MCF 10A (cell line): ENCODE measurements around the gene POFUT1. TPM values are rescaled to one million over a fixed set of nuclear protein-coding genes. Genes with fewer than 3 reads are reported as not detected.

Source experiments
- BruUV-seq: library from RNA; stranded (reverse); fragments of 400-500 nt; replicated peaks from 2 replicates; lab custom pipeline; 2021; lab: Mats Ljungman, UMichigan
- CTCF ChIA-PET: fragments of 300-600 bp; sonication (Branson Sonifier 250); formaldehyde crosslinking; extraction: SDS; loops from one replicate; lab custom pipeline; 2021; ENCODE audit warnings: antibody characterized with exemption, inconsistent platforms; lab: Yijun Ruan, JAX
- POLR2A ChIA-PET: fragments of 300-600, 350-650 bp; sonication (Branson Sonifier 250); formaldehyde crosslinking; extraction: SDS; loops from one replicate; lab custom pipeline; 2020; ENCODE audit warnings: antibody characterized with exemption, inconsistent platforms; lab: Yijun Ruan, JAX
- DNase-seq: peaks from one replicate; pipeline ENCODE4 v3.0.0-alpha.2; 2018; ENCODE audit not compliant: unreplicated experiment
- H3K27ac Mint-ChIP-seq: one replicate; pipeline ENCODE4 v1.8.0; 2022; ENCODE audit warnings: mild to moderate bottlenecking, low read depth, mixed read lengths; ENCODE audit not compliant: unreplicated experiment
- H3K27me3 Mint-ChIP-seq: one replicate; pipeline ENCODE4 v1.8.0; 2022; ENCODE audit warnings: mixed read lengths; ENCODE audit not compliant: insufficient read depth, unreplicated experiment
- H3K36me3 Mint-ChIP-seq: one replicate; pipeline ENCODE4 v1.8.0; 2022; ENCODE audit warnings: mild to moderate bottlenecking, moderate library complexity, mixed read lengths; ENCODE audit not compliant: insufficient read depth, unreplicated experiment
- H3K4me1 Mint-ChIP-seq: one replicate; pipeline ENCODE4 v1.8.0; 2022; ENCODE audit warnings: mixed read lengths; ENCODE audit not compliant: insufficient read depth, unreplicated experiment
- H3K4me3 Mint-ChIP-seq: one replicate; pipeline ENCODE4 v1.8.0; 2022; ENCODE audit warnings: mild to moderate bottlenecking, moderate library complexity, mixed read lengths; ENCODE audit not compliant: unreplicated experiment
- H3K9me3 Mint-ChIP-seq: one replicate; pipeline ENCODE4 v1.8.0; 2022; ENCODE audit warnings: mixed read lengths; ENCODE audit not compliant: unreplicated experiment
- intact Hi-C: fragments of 100-400 bp; cut with micrococcal nuclease; formaldehyde crosslinking; loops from 2 replicates; pipeline ENCODE4 v1.14.1; 2022
- total RNA-seq: library from RNA; stranded (reverse); gene quantifications from 2 replicates; pipeline ENCODE4 v1.2.3, GENCODE V29; 2022
- TF ChIP-seq, protein P1 (sequence below): fragments of 200-600 bp; IDR thresholded peaks from one replicate; pipeline ENCODE4 v1.8.0; 2022; ENCODE audit warnings: antibody characterized with exemption, mild to moderate bottlenecking; ENCODE audit not compliant: unreplicated experiment

The POFUT1 gene
- total RNA-seq, 1 experiment from 2014 or later, result 43.9 TPM

DNA sequence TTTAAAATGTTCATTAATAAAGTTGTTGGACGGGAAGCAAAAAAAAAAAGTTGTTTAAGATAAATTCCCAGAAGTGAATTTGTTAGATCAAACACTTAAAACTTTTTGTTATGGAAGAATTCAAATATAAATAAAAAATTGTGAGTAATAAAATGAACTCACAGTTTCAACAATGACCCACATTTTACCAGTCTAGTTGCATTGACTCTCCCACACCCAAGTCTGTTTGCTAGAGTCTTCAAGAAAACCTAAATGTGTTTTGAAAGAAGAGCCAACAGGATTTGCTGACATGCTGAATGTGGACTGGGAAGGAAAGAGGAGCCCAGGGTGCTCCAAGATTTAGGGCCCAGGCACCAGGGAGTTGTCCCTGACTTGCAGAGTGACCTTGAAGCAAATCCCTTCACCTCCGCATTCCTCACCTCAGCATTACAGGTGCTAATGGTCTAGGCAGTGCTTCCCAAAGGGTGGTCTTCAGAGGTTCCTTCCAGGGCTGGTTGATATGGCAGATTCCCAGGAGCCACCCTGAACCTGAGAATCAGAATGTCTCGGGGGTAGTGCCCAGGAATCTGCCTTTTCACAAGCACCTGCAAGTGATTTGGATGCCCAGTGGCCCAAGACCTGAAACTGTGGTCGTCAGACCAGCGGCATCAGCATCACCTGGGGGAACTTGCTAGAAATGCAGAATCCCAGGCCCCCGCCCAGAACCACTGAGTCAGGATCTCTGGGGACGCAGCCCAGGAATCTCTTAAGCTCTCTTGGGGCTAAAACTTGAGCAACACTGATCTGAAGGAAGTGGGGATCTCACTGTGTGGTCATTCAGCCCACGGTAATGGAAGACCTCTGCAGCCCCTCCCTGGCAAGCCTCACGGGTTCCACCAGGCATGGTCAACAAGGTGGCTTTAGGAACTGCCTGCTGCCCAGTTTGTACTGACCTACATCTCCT, 31.1 kb downstream of the POFUT1 start:
- no peak for DNase-seq
- Mint-ChIP-seq H3K36me3 (peaks cover 36% of the 10 kb centered on the region), H3K4me1 (no peaks in the 10 kb centered on the region), H3K9me3 (no peaks in the 10 kb centered on the region), H3K27me3 (no peaks in the 10 kb centered on the region), H3K27ac (no peak overlapping the region), H3K4me3 (no peak overlapping the region)
- ChIA-PET CTCF (interaction anchor here (0.6 kb wide), 2 partner anchors 8 to 412 kb away, joined by 3 to 4 read pairs; no protein-coding TSS in a partner anchor), POLR2A (interaction anchor here (1.2 kb wide), 1 partner anchor 11 kb away, joined by 7 read pairs; no protein-coding TSS in a partner anchor)
- TF ChIP-seq, protein P1, sequence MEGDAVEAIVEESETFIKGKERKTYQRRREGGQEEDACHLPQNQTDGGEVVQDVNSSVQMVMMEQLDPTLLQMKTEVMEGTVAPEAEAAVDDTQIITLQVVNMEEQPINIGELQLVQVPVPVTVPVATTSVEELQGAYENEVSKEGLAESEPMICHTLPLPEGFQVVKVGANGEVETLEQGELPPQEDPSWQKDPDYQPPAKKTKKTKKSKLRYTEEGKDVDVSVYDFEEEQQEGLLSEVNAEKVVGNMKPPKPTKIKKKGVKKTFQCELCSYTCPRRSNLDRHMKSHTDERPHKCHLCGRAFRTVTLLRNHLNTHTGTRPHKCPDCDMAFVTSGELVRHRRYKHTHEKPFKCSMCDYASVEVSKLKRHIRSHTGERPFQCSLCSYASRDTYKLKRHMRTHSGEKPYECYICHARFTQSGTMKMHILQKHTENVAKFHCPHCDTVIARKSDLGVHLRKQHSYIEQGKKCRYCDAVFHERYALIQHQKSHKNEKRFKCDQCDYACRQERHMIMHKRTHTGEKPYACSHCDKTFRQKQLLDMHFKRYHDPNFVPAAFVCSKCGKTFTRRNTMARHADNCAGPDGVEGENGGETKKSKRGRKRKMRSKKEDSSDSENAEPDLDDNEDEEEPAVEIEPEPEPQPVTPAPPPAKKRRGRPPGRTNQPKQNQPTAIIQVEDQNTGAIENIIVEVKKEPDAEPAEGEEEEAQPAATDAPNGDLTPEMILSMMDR, result no peak
- BruUV-seq, result no TSS peak
- intact Hi-C loops, result no loop called here

DNA sequence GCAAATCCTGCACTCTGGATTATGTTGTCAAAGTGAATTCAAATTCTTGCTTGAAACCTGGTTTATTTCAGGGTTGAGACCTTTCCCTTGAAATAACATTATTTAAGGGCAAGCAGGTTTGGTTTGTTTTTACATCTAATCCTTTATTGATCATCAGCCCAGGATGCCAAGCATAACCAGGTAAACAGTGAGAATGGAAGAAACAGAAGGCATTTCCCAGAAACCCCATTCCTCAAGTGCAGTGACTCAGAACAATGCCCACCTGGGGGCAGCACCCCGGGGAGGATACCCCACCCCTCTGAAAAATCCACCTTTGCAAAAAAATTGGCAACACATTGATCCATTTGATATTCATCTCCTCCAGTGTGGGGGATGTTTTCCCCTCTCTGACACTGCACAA, 32.5 kb downstream of the POFUT1 start:
- ChIA-PET POLR2A (interaction anchor here (0.6 to 1.2 kb wide), 6 partner anchors 8 to 513 kb away, joined by 4 to 9 read pairs (median 6); no protein-coding TSS in a partner anchor), CTCF (interaction anchor here (0.6 kb wide), 2 partner anchors 37 to 153 kb away, joined by 3 read pairs; no protein-coding TSS in a partner anchor)
- no peak overlapping the region for H3K4me3 Mint-ChIP-seq
- no peaks in the 10 kb centered on the region for H3K4me1 Mint-ChIP-seq
- intact Hi-C loops, result no loop called here
- TF ChIP-seq, protein P1, result no peak
- no peaks in the 10 kb centered on the region for H3K27me3 Mint-ChIP-seq
- DNase-seq, result no peak
- BruUV-seq, result no TSS peak
- no peaks in the 10 kb centered on the region for H3K9me3 Mint-ChIP-seq
- H3K27ac Mint-ChIP-seq, result no peak overlapping the region
- peaks cover 22% of the 10 kb centered on the region for H3K36me3 Mint-ChIP-seq

DNA sequence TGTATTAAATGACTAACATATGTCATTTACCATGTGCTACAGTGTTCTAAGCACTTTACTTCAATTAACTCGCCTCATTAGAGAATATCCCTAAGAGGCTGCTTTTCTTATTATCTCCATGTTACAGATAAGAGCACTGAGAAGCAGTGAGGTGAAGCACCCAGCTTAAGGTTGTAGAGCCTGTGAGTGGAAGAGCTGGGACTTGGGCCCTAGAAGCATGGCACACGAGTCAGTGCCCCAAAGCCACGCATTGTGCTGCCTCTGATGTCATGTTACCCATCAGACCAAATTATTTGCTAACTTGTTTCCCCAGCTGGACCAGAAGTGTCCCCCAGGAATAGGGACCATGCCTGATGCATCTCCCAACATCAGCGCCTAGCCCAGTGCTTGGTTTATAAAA, 34.1 kb downstream of the POFUT1 start:
- POLR2A ChIA-PET, result interaction anchor here (0.6 kb wide), 1 partner anchor 119 kb away, joined by 3 read pairs; no protein-coding TSS in a partner anchor
- Mint-ChIP-seq H3K27ac (no peak overlapping the region), H3K4me3 (no peak overlapping the region), H3K4me1 (no peaks in the 10 kb centered on the region), H3K27me3 (no peaks in the 10 kb centered on the region), H3K36me3 (peaks cover 7% of the 10 kb centered on the region), H3K9me3 (no peaks in the 10 kb centered on the region)
- BruUV-seq, result no TSS peak
- no peak for DNase-seq
- CTCF ChIA-PET, result interaction anchor here (0.6 kb wide), 1 partner anchor 580 kb away, joined by 3 read pairs; no protein-coding TSS in a partner anchor
- TF ChIP-seq, protein P1, result no peak
- intact Hi-C loops, result no loop called here

DNA sequence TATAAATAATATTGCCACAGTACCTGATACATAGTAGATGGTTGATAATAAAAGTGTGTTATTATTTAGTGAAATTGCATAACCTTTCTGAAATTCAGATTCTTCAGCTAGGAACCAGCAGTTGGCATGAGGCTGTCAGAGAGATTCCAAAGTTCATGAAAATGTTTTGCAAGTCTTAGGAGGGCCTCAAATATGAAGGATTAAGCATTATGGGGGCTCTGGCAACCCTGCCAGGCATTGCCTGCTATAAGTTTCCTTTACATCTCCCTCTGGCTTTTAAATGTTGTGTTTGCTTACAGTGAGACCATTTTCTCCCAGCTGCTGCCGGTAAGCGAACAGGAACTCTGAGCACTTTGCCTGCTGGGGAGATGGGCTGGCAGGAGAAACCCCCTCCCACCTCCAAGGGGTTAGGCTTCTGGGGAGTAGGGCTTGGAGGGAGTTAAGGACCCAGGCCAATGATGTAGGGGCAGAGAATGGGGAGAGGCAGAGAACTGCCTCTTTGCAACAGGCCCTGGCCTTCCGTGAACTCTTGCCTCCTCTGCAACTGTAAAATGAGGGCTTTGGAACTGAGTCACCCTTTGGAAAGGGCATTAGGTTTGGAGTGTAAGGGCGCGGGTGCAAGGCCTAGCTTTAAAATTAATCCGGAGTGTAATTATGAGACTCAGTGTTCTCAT, 36.6 kb downstream of the POFUT1 start:
- Mint-ChIP-seq H3K36me3 (no peaks in the 10 kb centered on the region), H3K27me3 (no peaks in the 10 kb centered on the region), H3K27ac (no peak overlapping the region), H3K4me1 (no peaks in the 10 kb centered on the region), H3K9me3 (no peaks in the 10 kb centered on the region), H3K4me3 (no peak overlapping the region)
- TF ChIP-seq, protein P1, result no peak
- intact Hi-C loops, result no loop called here
- DNase-seq, result no peak
- ChIA-PET POLR2A (no interaction called here), CTCF (interaction anchor here (0.6 kb wide), 1 partner anchor 22 kb away, joined by 4 read pairs; no protein-coding TSS in a partner anchor)
- no TSS peak for BruUV-seq
